GM18498 (cell line): Measurements from ENCODE around the gene PPFIA3.
"Not testable (repeated sequence)": the region's sequence is repeated elsewhere in the genome, so short reads cannot be mapped to it uniquely, and the experiment has no call there.

Experiments
- ATAC-seq: cut with Tn5 transposase; IDR thresholded peaks from one replicate; pipeline ENCODE4 v1.9.1; 2021; ENCODE audit warnings: mild to moderate bottlenecking, moderate library complexity; ENCODE audit not compliant: unreplicated experiment

PPFIA3 gene

GRCh38 chr19:49123285-49123684 is 3.9 kb downstream of the PPFIA3 start:
- ATAC-seq = not testable (repeated sequence)

GRCh38 chr19:49125025-49125731 is 5.8 kb downstream of the PPFIA3 start:
- ATAC-seq = no peak

- no peak for ATAC-seq
Observed at GRCh38 chr19:49126575-49126974, 7.2 kb downstream of the PPFIA3 start.

GRCh38 chr19:49127225-49127624 is 7.9 kb downstream of the PPFIA3 start:
- ATAC-seq = not testable (repeated sequence)

- ATAC-seq = peak; percentile 94
Observed at GRCh38 chr19:49127674-49128544, 8.6 kb downstream of the PPFIA3 start.

GRCh38 chr19:49128545-49129237 is 9.3 kb downstream of the PPFIA3 start:
- no peak for ATAC-seq

- ATAC-seq = no peak
Observed at GRCh38 chr19:49129238-49129583, 9.9 kb downstream of the PPFIA3 start.

- no peak for ATAC-seq
Observed at GRCh38 chr19:49130325-49130724, 11.0 kb downstream of the PPFIA3 start.

GRCh38 chr19:49132974-49133609 is 13.7 kb downstream of the PPFIA3 start:
- ATAC-seq = no peak

GRCh38 chr19:49133621-49134454 is 14.5 kb downstream of the PPFIA3 start:
- no peak for ATAC-seq

GRCh38 chr19:49135686-49136085 is 16.3 kb downstream of the PPFIA3 start:
- no peak for ATAC-seq

- ATAC-seq = no peak
Observed at GRCh38 chr19:49136771-49137171, 17.4 kb downstream of the PPFIA3 start.

- ATAC-seq = no peak
Observed at GRCh38 chr19:49140951-49141350, 21.6 kb downstream of the PPFIA3 start.

GRCh38 chr19:49141352-49141751 is 22.0 kb downstream of the PPFIA3 start:
- ATAC-seq = no peak

GRCh38 chr19:49142866-49143335 is 23.6 kb downstream of the PPFIA3 start:
- no peak for ATAC-seq

GRCh38 chr19:49145573-49146407 is 26.4 kb downstream of the PPFIA3 start:
- ATAC-seq = no peak

GRCh38 chr19:49146408-49146770 is 27.0 kb downstream of the PPFIA3 start:
- not testable (repeated sequence) for ATAC-seq

- ATAC-seq = no peak
Observed at GRCh38 chr19:49148044-49148682, 28.8 kb downstream of the PPFIA3 start.
